ENCODE results near the gene SLC22A2. TPM values are rescaled to one million over a fixed set of nuclear protein-coding genes. Genes with fewer than 3 reads are reported as not detected.

Gene SLC22A2
- polyA plus RNA-seq, 1 experiment: not detected

DNA sequence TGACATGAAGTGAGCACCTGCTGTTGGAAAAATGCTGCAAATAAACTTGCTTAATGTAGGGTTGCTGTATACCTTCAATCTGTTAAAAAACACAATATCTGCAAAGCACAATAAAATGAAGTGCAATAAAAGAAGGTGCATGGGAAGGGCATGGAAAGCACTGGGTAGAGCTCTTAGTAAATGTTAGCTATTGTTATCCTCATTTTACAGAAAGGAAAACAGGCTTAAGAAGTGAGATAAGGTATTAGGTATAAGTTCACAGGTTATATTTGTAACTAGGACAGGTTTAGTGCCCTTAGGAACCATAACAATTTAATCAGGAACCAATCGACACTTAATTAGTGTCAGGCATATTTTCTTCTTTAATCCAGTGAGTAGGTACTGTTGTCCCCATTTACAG is 36.7 kb downstream of the SLC22A2 start:
- no peak for TF ChIP-seq CTCF (IDR thresholded peaks at IDR 0.05; ENCODE audit: low read depth, low read length)
- POLR2A ChIA-PET: no interaction called here

DNA sequence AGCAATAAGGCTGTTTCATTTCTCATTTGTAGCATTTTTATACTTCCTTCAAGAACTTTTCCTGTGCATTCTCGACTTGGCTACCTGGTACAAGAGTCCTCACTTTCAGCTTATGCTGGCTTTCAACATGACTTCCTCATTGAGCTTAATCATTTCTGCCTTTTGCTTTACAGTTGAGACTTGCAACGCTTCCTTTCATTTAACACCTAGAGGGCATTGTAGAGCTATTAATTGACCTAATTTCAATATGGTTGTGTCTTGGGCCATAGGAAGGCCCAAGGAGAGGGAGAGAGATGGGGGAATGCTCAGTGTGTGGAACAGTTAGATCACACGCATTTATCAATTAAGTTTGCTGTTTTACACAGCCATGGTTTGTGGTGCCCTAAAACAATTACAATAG is 37.2 kb downstream of the SLC22A2 start:
- H3K27me3 ChIP-seq (ENCODE audit: control insufficient read depth, insufficient read depth, low read length): no peaks in the 10 kb centered on the region
- H3K4me3 ChIP-seq (ENCODE audit: low read depth, low read length): no peak overlapping the region
- ChIA-PET POLR2A (no interaction called here), CTCF (interaction anchor here (1.6 kb wide), 1 partner anchor 234 kb away, joined by 6 read pairs; no protein-coding TSS in a partner anchor)
- H3K9me3 ChIP-seq (ENCODE audit: control insufficient read depth, insufficient read depth, low read length): peaks cover 4% of the 10 kb centered on the region; the same call in 1 of the 2 replicates
- DNase-seq (ENCODE audit: low read depth, low spot score): no peak
- TF ChIP-seq CTCF (IDR thresholded peaks at IDR 0.05; ENCODE audit: low read depth, low read length): no peak
- no peak overlapping the region for H3K27ac ChIP-seq (ENCODE audit: low read depth, low read length)

More for the DNA sequence above, 36.7 kb downstream of the SLC22A2 start:
- no peak for DNase-seq (ENCODE audit: low read depth, low spot score)
- H3K4me3 ChIP-seq (ENCODE audit: low read depth, low read length): no peak overlapping the region
- CTCF ChIA-PET: interaction anchor here (1.6 kb wide), 1 partner anchor 234 kb away, joined by 6 read pairs; no protein-coding TSS in a partner anchor
- no peak overlapping the region for H3K27ac ChIP-seq (ENCODE audit: low read depth, low read length)
- H3K27me3 ChIP-seq (ENCODE audit: control insufficient read depth, insufficient read depth, low read length): no peaks in the 10 kb centered on the region
- H3K9me3 ChIP-seq (ENCODE audit: control insufficient read depth, insufficient read depth, low read length): peaks cover 4% of the 10 kb centered on the region; the same call in 1 of the 2 replicates

DNA sequence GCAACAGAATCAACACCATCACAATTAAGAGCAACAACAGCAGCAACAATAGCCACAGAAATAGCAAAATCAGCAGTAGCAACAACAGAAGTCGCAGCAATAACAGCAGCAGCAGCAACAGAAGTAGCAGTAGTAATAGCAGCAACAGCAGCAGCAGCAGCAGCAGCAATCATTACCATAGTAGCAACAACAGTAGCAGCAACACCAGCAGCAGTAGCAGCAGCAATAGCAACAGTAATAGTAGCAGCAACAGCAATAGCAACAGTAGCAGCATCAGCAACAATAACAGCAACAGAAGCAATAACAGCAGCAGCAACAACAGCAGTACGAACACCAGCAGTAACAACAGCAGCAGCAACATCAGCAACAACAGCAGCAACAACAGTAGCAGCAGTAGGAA is 39.8 kb downstream of the SLC22A2 start:
- no peak for DNase-seq (ENCODE audit: low read depth, low spot score)
- POLR2A ChIA-PET: no interaction called here
- no peak overlapping the region for H3K4me3 ChIP-seq (ENCODE audit: low read depth, low read length)

GRCh38 chr6:160217863-160218262 is 40.8 kb downstream of the SLC22A2 start:
- ChIA-PET POLR2A (no interaction called here), CTCF (no interaction called here)
- H3K9me3 ChIP-seq (ENCODE audit: control insufficient read depth, insufficient read depth, low read length): peaks cover 4% of the 10 kb centered on the region; the same call in 1 of the 2 replicates
- H3K27me3 ChIP-seq (ENCODE audit: control insufficient read depth, insufficient read depth, low read length): no peaks in the 10 kb centered on the region
- TF ChIP-seq CTCF (IDR thresholded peaks at IDR 0.05; ENCODE audit: low read depth, low read length): no peak
- H3K4me3 ChIP-seq (ENCODE audit: low read depth, low read length): no peak overlapping the region
- no peak for DNase-seq (ENCODE audit: low read depth, low spot score)
- no peak overlapping the region for H3K27ac ChIP-seq (ENCODE audit: low read depth, low read length)

More for the DNA sequence above, 39.8 kb downstream of the SLC22A2 start:
- Histone ChIP-seq H3K27ac (ENCODE audit: low read depth, low read length) (no peak overlapping the region), H3K27me3 (ENCODE audit: control insufficient read depth, insufficient read depth, low read length) (no peaks in the 10 kb centered on the region), H3K9me3 (ENCODE audit: control insufficient read depth, insufficient read depth, low read length) (peaks cover 4% of the 10 kb centered on the region; the same call in 1 of the 2 replicates)
- CTCF ChIA-PET: no interaction called here
- no peak for TF ChIP-seq CTCF (IDR thresholded peaks at IDR 0.05; ENCODE audit: low read depth, low read length)

DNA sequence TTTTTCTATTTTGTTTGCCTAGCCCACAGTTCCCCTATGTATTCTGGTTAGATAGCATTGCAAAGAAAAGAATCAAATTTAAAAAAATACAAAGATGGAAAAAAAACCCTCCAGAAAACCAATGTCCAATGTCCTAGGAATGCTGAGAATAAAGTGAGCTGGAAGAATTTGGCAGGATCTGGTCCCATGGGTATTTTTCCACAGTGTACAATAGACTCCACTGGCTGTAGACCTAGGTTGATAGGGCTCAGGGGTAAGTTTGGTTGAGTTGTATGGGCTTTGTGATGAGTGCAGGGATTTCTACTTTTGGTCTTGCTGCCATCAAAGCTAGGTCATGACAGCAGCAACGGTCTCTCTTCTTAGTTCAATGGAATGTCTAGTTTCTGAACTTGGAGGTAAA is 41.5 kb downstream of the SLC22A2 start:
- CTCF ChIA-PET: no interaction called here
- H3K27me3 ChIP-seq (ENCODE audit: control insufficient read depth, insufficient read depth, low read length): no peaks in the 10 kb centered on the region
- H3K9me3 ChIP-seq (ENCODE audit: control insufficient read depth, insufficient read depth, low read length): peaks cover 4% of the 10 kb centered on the region; the same call in 1 of the 2 replicates
- DNase-seq (ENCODE audit: low read depth, low spot score): no peak
- no peak overlapping the region for H3K4me3 ChIP-seq (ENCODE audit: low read depth, low read length)
- no peak for TF ChIP-seq CTCF (IDR thresholded peaks at IDR 0.05; ENCODE audit: low read depth, low read length)
- POLR2A ChIA-PET: no interaction called here
- no peak overlapping the region for H3K27ac ChIP-seq (ENCODE audit: low read depth, low read length)

All from AG04450 (cell line).